Osteoblast (primary cell): ENCODE data around the gene TLX3. TPM values are rescaled to one million over a fixed set of nuclear protein-coding genes. Genes with fewer than 3 reads are reported as not detected.

Experiments
- DNase-seq: peaks from one replicate; pipeline ENCODE4 v3.0.0; 2011; ENCODE audit warnings: low spot score, mixed read lengths; ENCODE audit not compliant: insufficient read length; ENCODE audit errors: missing footprints
- H2AFZ ChIP-seq: 2 replicates; pipeline ENCODE4 v1.6.0; 2011; ENCODE audit warnings: mild to moderate bottlenecking, low read length
- H3K27ac ChIP-seq: 2 replicates; pipeline ENCODE4 v1.5.1; 2011; ENCODE audit warnings: mild to moderate bottlenecking, low read depth, low read length, moderate library complexity
- H3K27me3 ChIP-seq: 2 replicates; pipeline ENCODE4 v1.6.0; 2012; ENCODE audit warnings: mild to moderate bottlenecking, control low read depth, inconsistent platforms, low read length, moderate library complexity; ENCODE audit not compliant: insufficient read depth
- H3K36me3 ChIP-seq: 2 replicates; pipeline ENCODE4 v1.5.1; 2011; ENCODE audit warnings: mild to moderate bottlenecking, low read length, control low read depth, moderate library complexity; ENCODE audit not compliant: insufficient read depth
- H3K4me1 ChIP-seq: 2 replicates; pipeline ENCODE4 v1.5.1; 2011; ENCODE audit warnings: mild to moderate bottlenecking, low read length, control low read depth, moderate library complexity; ENCODE audit not compliant: insufficient read depth
- H3K4me2 ChIP-seq: 2 replicates; pipeline ENCODE4 v1.6.0; 2011; ENCODE audit warnings: mild to moderate bottlenecking, low read length; ENCODE audit not compliant: insufficient read depth
- H3K4me3 ChIP-seq: fragments of 200-600 bp; sonication (generic); 3 replicates; pipeline ENCODE4 v1.5.1; 2012; ENCODE audit warnings: mild to moderate bottlenecking, low read length, inconsistent platforms; ENCODE audit not compliant: insufficient read depth
- H3K79me2 ChIP-seq: 2 replicates; pipeline ENCODE4 v1.6.0; 2012; ENCODE audit warnings: mild to moderate bottlenecking, low read length, control low read depth, inconsistent platforms; ENCODE audit not compliant: insufficient read depth
- H3K9me3 ChIP-seq: 2 replicates; pipeline ENCODE4 v1.5.1; 2011; ENCODE audit warnings: low read depth, low read length, control low read depth
- H4K20me1 ChIP-seq: 2 replicates; pipeline ENCODE4 v1.6.0; 2012; ENCODE audit warnings: mild to moderate bottlenecking, low read length, control low read depth; ENCODE audit not compliant: insufficient read depth
- total RNA-seq: library from RNA; depleted of rRNA; stranded (reverse); fragments of >200 nt; gene quantifications from 2 replicates; pipeline ENCODE4 v1.2.3, GENCODE V29; 2012
- TF ChIP-seq, protein P1 (sequence below): IDR thresholded peaks from 2 replicates; pipeline ENCODE4 v1.5.1; 2011; ENCODE audit warnings: mild to moderate bottlenecking, low read depth, low read length, moderate library complexity; ENCODE audit errors: extremely low read depth

Gene TLX3
- total RNA-seq, 1 donor = not detected

DNA sequence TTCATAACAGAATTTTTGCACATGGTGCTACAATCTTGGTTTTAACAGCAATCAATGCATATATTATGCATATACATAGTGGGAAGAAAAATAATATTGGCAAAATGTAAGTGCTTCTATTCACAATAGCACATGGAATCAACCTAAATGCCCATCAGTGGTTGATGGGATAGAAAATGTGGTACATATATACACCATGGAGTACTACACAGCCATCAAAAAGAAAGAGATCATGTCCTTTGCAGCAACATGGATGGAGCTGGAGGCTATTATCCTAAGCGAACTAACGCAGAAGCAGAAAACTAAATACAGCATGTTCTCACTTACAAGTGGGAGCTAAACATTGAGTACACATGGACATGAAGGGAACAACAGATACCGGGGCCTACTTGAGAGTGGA is 37.2 kb upstream of the TLX3 start:
- Histone ChIP-seq H3K4me2 (no peak overlapping the region), H3K27me3 (no peaks in the 10 kb centered on the region)

DNA sequence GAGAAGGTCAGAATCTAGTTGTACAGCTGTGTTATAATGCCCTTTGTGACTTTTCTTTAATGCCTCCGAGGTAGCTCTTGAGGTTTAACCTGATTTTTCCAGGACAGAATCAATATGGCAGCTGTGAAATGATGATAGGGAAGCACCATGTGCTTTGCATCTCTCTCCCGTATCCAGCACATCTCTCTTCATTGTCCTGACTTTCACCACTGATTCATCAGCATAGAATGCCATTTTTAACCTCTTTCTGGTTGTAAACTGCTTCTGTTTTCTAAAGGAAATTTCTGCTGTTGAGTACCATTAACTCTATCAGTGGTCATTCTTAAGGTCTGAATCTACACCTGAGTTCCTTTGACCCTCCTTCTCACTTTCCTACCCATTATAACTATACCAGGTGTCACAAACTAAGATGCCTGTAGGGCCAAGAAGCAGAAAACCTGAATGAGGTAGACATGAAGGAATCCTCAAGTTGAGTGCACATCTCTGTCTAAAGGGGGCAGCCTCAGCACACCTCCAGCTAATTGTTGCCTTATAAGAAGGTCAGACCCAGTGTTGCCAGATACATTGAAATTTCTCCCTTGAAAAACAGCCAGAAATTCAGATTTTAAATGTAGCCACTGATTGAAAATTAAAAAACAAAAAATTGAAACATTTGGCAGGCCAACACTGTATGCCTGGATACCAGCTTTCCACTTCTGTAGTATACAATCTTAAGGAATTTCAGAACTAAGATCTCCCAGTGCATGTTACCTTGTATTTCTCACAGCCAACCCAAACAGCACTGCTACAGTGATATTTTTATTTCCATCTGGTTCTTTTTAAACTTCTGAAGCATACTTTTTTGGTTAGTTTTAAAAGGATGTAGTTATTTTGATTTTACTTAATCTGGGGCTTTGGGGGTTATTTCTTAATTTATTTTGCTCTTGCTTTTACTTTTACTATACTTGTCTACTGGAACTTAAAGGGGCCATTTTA is 35.8 kb upstream of the TLX3 start:
- H3K36me3 ChIP-seq = no peaks in the 10 kb centered on the region
- H3K27ac ChIP-seq = no peak overlapping the region
- no peaks in the 10 kb centered on the region for H4K20me1 ChIP-seq
- H2AFZ ChIP-seq = no peak overlapping the region
- H3K4me3 ChIP-seq = no peak overlapping the region
- no peak for DNase-seq
- H3K4me1 ChIP-seq = peaks cover 9% of the 10 kb centered on the region
- H3K9me3 ChIP-seq = no peaks in the 10 kb centered on the region
- no peaks in the 10 kb centered on the region for H3K79me2 ChIP-seq
- no peak overlapping the region for H3K4me2 ChIP-seq
- no peaks in the 10 kb centered on the region for H3K27me3 ChIP-seq
- TF ChIP-seq, protein P1, sequence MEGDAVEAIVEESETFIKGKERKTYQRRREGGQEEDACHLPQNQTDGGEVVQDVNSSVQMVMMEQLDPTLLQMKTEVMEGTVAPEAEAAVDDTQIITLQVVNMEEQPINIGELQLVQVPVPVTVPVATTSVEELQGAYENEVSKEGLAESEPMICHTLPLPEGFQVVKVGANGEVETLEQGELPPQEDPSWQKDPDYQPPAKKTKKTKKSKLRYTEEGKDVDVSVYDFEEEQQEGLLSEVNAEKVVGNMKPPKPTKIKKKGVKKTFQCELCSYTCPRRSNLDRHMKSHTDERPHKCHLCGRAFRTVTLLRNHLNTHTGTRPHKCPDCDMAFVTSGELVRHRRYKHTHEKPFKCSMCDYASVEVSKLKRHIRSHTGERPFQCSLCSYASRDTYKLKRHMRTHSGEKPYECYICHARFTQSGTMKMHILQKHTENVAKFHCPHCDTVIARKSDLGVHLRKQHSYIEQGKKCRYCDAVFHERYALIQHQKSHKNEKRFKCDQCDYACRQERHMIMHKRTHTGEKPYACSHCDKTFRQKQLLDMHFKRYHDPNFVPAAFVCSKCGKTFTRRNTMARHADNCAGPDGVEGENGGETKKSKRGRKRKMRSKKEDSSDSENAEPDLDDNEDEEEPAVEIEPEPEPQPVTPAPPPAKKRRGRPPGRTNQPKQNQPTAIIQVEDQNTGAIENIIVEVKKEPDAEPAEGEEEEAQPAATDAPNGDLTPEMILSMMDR = peak; percentile 37

More for the DNA sequence above, 37.2 kb upstream of the TLX3 start:
- H3K36me3 ChIP-seq = no peaks in the 10 kb centered on the region
- H3K79me2 ChIP-seq = no peaks in the 10 kb centered on the region
- no peak overlapping the region for H3K27ac ChIP-seq
- H3K4me3 ChIP-seq = no peak overlapping the region
- TF ChIP-seq, protein P1 = no peak
- DNase-seq = no peak
- H4K20me1 ChIP-seq = no peaks in the 10 kb centered on the region
- peaks cover 9% of the 10 kb centered on the region for H3K4me1 ChIP-seq
- no peaks in the 10 kb centered on the region for H3K9me3 ChIP-seq
- no peak overlapping the region for H2AFZ ChIP-seq

- no peaks in the 10 kb centered on the region for H3K36me3 ChIP-seq
- no peaks in the 10 kb centered on the region for H3K4me1 ChIP-seq
- H2AFZ ChIP-seq = no peak overlapping the region
- no peaks in the 10 kb centered on the region for H3K27me3 ChIP-seq
- no peak overlapping the region for H3K4me3 ChIP-seq
- H4K20me1 ChIP-seq = no peaks in the 10 kb centered on the region
- no peak overlapping the region for H3K27ac ChIP-seq
- H3K9me3 ChIP-seq = no peaks in the 10 kb centered on the region
- no peak overlapping the region for H3K4me2 ChIP-seq
- DNase-seq = no peak
- TF ChIP-seq, protein P1 = no peak
- no peaks in the 10 kb centered on the region for H3K79me2 ChIP-seq
These were observed 33.1 kb upstream of the TLX3 start for GRCh38 chr5:171275841-171276544.

DNA sequence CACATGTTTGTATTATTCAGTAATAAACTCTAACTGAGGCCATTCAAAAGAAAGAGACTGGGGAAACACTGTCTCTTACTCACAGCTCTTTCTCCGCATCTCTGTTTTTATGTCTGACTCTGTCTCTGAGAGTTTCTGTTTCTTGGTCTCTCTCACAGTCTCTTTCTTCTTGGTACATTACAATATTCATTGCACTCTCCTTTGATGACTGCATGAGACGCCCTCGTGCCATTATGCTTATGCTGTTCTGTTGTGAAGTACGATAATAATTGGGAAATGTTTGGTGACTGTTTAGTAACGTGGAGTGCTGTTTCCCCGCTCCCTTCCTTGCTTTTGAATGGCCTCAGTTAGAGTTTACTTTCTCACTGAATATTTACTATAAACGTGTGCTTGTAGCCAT is 25.3 kb upstream of the TLX3 start:
- no peaks in the 10 kb centered on the region for H3K4me1 ChIP-seq
- no peaks in the 10 kb centered on the region for H3K27me3 ChIP-seq
- H3K4me3 ChIP-seq = no peak overlapping the region
- no peaks in the 10 kb centered on the region for H3K36me3 ChIP-seq
- no peak overlapping the region for H2AFZ ChIP-seq
- H4K20me1 ChIP-seq = no peaks in the 10 kb centered on the region
- H3K9me3 ChIP-seq = no peaks in the 10 kb centered on the region
- DNase-seq = no peak
- H3K4me2 ChIP-seq = no peak overlapping the region
- TF ChIP-seq, protein P1 = no peak
- no peaks in the 10 kb centered on the region for H3K79me2 ChIP-seq
- H3K27ac ChIP-seq = no peak overlapping the region
